ENCODE results near the gene SH3RF3. TPM values are rescaled to one million over a fixed set of nuclear protein-coding genes. Genes with fewer than 3 reads are reported as not detected.

SH3RF3 gene
- total RNA-seq, 1 experiment from 2014 or later = not detected

DNA sequence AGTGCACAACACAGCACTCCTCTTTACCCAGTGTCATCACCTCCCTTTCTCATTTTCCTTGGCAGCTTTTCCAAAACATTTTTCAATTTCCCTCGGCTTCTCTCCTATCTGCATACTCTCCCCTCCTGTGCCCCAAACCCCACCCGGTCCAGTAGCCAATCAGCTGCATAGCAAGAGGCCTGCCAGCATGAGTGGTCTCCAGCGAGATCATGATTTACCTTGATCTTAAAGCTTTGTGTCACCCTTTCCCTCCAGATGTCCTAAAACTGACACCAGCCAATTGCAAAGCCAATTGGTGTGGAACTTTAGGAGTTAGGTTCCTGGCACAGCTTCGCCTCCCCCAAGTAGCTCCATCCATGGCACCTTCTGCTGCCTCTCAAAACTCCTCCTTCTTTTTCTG is 45.2 kb upstream of the SH3RF3 start (continued):
- TF ChIP-seq REST (IDR thresholded peaks at IDR 0.05; ENCODE audit: low read depth) (no peak), TCF7L2 (IDR thresholded peaks at IDR 0.05; ENCODE audit: borderline replicate concordance, extremely low read depth, insufficient read depth, insufficient read length) (no peak)

GRCh38 chr2:109084341-109084740 is 44.7 kb upstream of the SH3RF3 start:
- no TSS peak for BruUV-seq (replicated peaks)
- no peaks in the 10 kb centered on the region for H3K79me2 ChIP-seq (ENCODE audit: insufficient read depth, low read length)
- H3K9ac ChIP-seq (ENCODE audit: low read length) = no peak overlapping the region
- ChIA-PET RAD21 (ENCODE audit: low non-redundant PET in 1 of 2, low total read pairs in 2 of 2, uncharacterized antibody in 2 of 2, unreplicated experiment in 2 of 2) (no interaction called here), CTCF (no interaction called here), POLR2A (no interaction called here)
- 0 out of 2 replicates have a peak, but pooled peaks cover 15% of the 10 kb centered on the region for H3K27me3 ChIP-seq (ENCODE audit: insufficient read depth, low read length)
- no peaks in the 10 kb centered on the region for H3K36me3 ChIP-seq (ENCODE audit: control insufficient read depth in 1 of 2, insufficient read depth in 2 of 2, low read length in 2 of 2)
- no peak for ATAC-seq
- no peaks in the 10 kb centered on the region for H3K9me3 ChIP-seq (ENCODE audit: control insufficient read depth in 1 of 2, insufficient read depth in 1 of 2, low read depth in 1 of 2, low read length in 2 of 2)
- intact Hi-C loops (cut with micrococcal nuclease) = no loop called here
- no peak overlapping the region for H2AFZ ChIP-seq (ENCODE audit: low read depth, low read length, poor library complexity, severe bottlenecking)
- TF ChIP-seq FOSL1 (IDR thresholded peaks at IDR 0.05; ENCODE audit: low read depth) = no peak
- no peak for TF ChIP-seq CEBPB (IDR thresholded peaks at IDR 0.05; ENCODE audit: low read depth)
- TF ChIP-seq, protein P1, sequence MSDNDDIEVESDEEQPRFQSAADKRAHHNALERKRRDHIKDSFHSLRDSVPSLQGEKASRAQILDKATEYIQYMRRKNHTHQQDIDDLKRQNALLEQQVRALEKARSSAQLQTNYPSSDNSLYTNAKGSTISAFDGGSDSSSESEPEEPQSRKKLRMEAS (IDR thresholded peaks at IDR 0.05) = no peak
- TF ChIP-seq SP1 (IDR thresholded peaks at IDR 0.05; ENCODE audit: low read depth) = no peak
- no peak for TF ChIP-seq ELF1 (IDR thresholded peaks at IDR 0.05; ENCODE audit: borderline replicate concordance, low read depth)
- no peak for TF ChIP-seq EZH2phosphoT487 (IDR thresholded peaks at IDR 0.05; ENCODE audit: borderline replicate concordance)
- no peak for TF ChIP-seq EZH2 (IDR thresholded peaks at IDR 0.05)
- no peak for TF ChIP-seq SIN3A (IDR thresholded peaks at IDR 0.05; ENCODE audit: low read depth)
- TF ChIP-seq JUND (IDR thresholded peaks at IDR 0.05) = no peak
- no peak for TF ChIP-seq TCF7L2 (IDR thresholded peaks at IDR 0.05; ENCODE audit: borderline replicate concordance, extremely low read depth, insufficient read depth, insufficient read length)
- no peak for TF ChIP-seq RAD21 (IDR thresholded peaks at IDR 0.05; ENCODE audit: low read depth)
- TF ChIP-seq, protein P2, sequence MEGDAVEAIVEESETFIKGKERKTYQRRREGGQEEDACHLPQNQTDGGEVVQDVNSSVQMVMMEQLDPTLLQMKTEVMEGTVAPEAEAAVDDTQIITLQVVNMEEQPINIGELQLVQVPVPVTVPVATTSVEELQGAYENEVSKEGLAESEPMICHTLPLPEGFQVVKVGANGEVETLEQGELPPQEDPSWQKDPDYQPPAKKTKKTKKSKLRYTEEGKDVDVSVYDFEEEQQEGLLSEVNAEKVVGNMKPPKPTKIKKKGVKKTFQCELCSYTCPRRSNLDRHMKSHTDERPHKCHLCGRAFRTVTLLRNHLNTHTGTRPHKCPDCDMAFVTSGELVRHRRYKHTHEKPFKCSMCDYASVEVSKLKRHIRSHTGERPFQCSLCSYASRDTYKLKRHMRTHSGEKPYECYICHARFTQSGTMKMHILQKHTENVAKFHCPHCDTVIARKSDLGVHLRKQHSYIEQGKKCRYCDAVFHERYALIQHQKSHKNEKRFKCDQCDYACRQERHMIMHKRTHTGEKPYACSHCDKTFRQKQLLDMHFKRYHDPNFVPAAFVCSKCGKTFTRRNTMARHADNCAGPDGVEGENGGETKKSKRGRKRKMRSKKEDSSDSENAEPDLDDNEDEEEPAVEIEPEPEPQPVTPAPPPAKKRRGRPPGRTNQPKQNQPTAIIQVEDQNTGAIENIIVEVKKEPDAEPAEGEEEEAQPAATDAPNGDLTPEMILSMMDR (IDR thresholded peaks at IDR 0.05 in 2 of 3, conservative IDR thresholded peaks at IDR 0.05 in 1 of 3; ENCODE audit: borderline replicate concordance in 1 of 3, insufficient read depth in 1 of 3, low read depth in 2 of 3, low read length in 2 of 3) = no peak
- H3K4me1 ChIP-seq (ENCODE audit: control insufficient read depth in 1 of 2, insufficient read depth in 2 of 2, low read length in 2 of 2) = no peaks in the 10 kb centered on the region
- H3K27ac ChIP-seq (ENCODE audit: low read depth, low read length) = no peak overlapping the region
- H3K4me3 ChIP-seq (replicated peaks in 1 of 2; ENCODE audit: low read depth in 1 of 2, low read length in 2 of 2) = no peak overlapping the region
- no peaks in the 10 kb centered on the region for H4K20me1 ChIP-seq (ENCODE audit: insufficient read depth)
- H3K4me2 ChIP-seq (ENCODE audit: low read length) = no peak overlapping the region
- no peaks in the 10 kb centered on the region for H3K9me2 ChIP-seq (ENCODE audit: insufficient read depth)
- DNase-seq (ENCODE audit: low read depth, low spot score) = no peak

Data from HCT116 (cell line).